ENCODE measurements around the gene ATP6V0C.
A peak's percentile ranks its signal among the peaks of the same experiment; 100 is the strongest.
"Not testable (repeated sequence)": the region's sequence is repeated elsewhere in the genome, so short reads cannot be mapped to it uniquely, and the experiment has no call there.

ATP6V0C gene

GRCh38 chr16:2529961-2530628 is 16.3 kb downstream of the ATP6V0C start:
- no peak for DNase-seq

DNA sequence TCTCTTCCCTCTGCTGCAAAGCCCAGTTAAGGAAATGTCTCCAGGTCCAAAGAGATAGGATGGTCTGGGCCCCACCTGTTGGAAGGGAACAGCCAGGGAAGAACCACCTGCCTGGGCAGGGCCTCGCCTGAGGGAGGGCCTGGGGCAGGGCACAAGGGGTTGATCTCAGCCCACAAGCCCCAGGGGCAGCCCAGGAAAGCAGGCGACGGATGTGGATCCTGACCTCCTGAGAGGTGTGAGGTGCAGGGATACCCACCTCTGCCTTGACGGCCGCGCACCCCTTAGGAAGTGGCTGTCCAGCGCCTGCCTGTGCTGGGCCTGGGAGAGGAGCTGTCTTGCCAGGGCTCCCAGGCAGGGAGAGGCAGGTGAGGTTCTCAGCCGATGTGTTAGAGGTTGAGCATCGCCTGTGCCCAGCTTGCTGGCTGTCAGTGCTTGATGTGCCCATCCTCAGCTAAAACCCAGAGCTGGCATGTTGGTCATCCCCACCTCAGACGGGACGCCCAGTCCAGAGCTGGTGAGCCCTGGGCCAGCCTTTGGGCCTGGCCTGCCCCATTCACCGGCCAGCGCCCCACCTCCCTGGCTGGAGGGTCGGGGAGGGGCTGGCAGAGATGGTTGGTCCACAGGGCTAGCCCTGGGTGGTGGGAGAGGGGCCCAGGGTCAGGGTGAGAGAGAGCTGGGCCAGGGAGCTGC is 17.0 kb downstream of the ATP6V0C start:
- DNase-seq, result no peak

- no peak for DNase-seq
These were observed 17.6 kb downstream of the ATP6V0C start, which contains the start of gene CEMP1 for GRCh38 chr16:2531371-2531695. Gene CEMP1, minus strand, starts transcription at chr16:2531408. Its CDS starts 335 bp downstream, at chr16:2531073.

GRCh38 chr16:2531696-2532493 is 18.1 kb downstream of the ATP6V0C start:
- peak; percentile 96 for DNase-seq

DNA sequence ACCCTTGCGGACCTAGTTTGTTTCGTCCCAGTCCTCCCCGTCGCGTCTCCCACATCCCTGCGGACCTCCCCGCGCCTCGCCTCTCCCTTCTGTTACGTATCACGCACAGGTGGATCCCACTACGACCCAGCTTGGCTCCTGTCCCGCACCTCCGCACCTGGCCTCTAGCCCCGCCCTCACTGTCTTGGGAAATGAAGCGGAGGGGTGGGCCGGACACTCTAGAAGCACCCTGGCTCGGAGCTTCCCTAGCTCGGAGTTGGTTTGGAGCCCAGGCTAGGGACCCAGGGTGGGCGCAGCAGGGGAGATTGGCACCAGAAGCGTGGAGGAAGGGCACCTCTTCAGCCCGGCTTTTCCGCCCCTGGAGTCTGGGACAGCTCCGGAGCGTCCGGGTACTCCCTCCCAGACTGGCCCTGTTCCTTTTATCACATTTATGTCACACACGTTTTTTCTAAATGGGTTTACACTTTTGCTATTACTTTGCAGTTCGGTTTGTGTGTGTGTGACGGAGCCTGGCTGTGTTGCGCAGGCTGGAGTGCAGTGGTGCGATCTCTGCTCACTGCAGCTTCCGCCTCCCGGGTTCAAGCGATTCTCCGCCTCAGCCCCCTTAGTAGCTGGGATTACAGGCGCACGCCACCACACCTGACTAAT is 18.9 kb downstream of the ATP6V0C start:
- no peak for DNase-seq

GRCh38 chr16:2533142-2533755 is 19.5 kb downstream of the ATP6V0C start:
- not testable (repeated sequence) for DNase-seq

GRCh38 chr16:2533912-2534311 is 20.2 kb downstream of the ATP6V0C start:
- DNase-seq, result no peak

DNA sequence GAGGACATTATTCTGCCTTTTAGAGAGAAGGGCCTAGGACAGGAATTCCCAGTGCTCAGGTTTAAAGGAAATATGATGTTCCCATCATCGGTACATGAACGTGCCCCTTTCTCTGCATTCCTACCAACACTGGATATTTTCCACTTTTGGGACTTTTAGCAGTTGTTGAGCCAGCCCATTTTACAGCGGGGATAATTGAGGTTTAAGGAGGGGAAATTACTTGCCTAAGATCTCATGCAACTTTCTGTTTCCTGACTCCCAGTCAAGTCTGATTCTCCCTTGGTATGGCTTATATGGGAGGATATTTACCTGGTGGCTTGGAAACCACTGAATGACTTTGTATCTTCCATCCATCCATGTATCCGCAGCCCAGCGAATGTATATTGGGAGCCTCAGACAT is 20.6 kb downstream of the ATP6V0C start:
- DNase-seq, result not testable (repeated sequence)

DNA sequence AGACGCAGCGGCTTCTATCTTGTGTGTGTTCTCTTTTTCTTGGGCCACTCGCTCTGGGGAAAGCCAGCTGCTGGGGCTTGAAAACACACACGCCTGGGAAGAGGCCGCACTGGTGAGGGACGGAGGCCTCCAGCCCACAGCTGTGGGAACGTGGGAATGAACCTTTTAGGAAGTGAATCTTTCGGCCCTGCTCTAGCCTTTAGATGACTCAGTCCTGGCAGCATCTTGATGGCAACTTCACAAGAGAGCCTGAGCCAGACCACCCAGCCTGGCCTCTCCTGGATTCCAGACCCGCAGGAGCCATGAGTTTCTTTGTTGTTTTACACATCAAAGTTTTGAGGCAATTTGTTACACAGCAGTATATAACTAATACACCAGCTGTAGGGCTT is 21.9 kb downstream of the ATP6V0C start:
- DNase-seq, result peak; percentile 51

GRCh38 chr16:2537451-2538379 is 24.0 kb downstream of the ATP6V0C start, which contains the start of gene PDPK1:
Gene PDPK1, plus strand, starts transcription at chr16:2538021. Its CDS starts 92 bp downstream, at chr16:2538113.
- peak; percentile 95 for DNase-seq

- not testable (repeated sequence) for DNase-seq
These were observed 25.6 kb downstream of the ATP6V0C start for GRCh38 chr16:2539192-2539844.

- DNase-seq, result not testable (repeated sequence)
These were observed 26.2 kb downstream of the ATP6V0C start for GRCh38 chr16:2539845-2540458.

DNA sequence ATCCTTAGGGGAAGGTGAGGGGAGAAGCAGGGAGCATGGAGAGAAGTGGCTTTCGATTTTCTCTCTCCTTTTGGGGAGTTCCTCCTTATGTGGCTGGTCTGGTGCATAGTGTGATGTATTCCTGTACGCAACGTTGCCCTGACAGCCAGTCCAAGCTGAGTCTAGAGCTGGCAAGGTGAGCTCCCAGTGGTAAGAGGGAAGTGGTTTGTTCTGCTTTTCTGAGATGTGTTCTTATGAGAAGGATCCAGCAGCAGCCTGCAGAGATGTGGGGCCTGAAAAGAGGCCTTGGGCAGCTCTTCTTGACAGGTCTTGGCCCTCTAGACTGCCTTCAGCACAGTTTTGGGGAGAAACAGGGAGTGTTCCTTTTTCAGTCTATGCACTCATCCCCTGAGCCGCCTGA is 27.2 kb downstream of the ATP6V0C start:
- DNase-seq, result not testable (repeated sequence)

DNA sequence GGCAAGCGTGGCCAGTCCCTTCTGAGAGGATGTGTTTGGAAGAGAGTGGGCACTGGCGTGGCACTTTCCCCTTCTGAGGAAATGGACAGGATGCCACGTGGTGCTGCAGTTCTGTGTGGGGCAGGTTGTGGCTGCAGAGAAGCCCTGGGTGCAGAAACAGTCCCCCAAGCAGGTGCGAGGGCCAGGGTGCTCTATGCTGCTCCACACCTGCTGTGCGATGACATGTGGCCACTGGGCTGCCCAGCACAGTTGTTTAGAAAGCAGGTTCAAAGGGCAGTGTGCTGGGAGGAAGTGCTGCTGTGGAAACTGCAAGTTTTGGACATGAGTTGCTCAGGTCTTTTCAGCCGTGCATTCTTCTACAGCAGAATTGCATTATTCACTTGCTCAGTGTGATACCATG is 27.7 kb downstream of the ATP6V0C start:
- DNase-seq, result not testable (repeated sequence)

GRCh38 chr16:2543771-2544170 is 30.0 kb downstream of the ATP6V0C start:
- not testable (repeated sequence) for DNase-seq

- not testable (repeated sequence) for DNase-seq
These were observed 36.6 kb downstream of the ATP6V0C start for GRCh38 chr16:2550283-2550878.

DNA sequence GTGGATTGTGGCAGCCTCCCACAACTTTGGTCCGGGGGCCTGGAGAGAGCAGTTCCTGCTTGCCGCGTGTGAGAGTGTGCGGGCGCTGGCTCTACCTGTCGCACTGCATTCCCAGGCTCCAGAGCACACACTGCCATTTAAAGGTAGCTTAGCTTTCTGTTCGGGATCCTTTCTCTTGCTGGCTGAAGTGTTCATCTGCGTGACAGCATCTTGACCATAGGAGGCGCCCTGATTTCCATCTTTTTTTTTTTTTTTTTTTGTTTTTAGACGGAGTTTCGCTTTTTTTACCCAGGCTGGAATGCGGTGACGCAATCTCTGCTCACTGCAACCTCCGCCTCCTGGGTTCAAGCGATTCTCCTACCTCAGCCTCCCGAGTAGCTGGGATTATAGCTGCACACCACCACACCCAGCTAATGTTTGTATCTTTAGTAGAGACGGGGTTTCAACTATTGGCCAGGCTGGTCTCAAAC is 37.7 kb downstream of the ATP6V0C start:
- DNase-seq, result peak; percentile 39

DNA sequence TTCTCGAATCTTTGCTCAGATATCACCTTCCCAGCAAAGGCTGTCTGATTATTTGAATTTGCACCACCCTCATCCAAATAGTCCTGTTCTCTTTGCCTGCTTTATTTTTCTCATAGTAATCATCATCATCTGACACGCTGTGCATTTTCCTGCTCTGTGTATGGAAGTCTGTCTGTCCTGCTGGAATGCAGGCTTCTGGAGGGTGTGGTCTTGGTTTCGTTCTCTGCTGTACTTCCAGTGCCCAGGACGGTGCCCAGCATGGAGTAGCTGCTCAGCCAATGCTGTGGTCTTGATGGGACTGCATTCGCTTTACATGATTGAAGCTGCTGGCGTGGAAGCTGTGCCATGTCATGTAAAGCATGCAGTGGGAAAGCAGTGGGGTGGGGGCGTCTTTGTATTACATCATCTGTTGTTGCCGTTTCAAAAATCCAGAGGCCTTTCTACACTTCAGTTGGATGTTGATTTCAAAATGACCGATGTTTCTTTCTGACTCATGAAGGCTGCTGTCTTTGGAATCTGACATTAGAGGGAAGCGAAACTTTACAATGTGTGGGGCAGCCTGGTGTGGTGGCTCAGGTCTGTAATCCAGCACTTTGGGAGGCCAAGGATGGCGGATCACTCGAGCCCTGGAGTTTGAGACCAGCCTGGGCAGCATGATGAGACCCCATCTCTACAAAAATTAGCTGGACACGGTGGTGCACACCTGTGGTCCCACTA is 41.1 kb downstream of the ATP6V0C start:
- DNase-seq, result not testable (repeated sequence)

DNA sequence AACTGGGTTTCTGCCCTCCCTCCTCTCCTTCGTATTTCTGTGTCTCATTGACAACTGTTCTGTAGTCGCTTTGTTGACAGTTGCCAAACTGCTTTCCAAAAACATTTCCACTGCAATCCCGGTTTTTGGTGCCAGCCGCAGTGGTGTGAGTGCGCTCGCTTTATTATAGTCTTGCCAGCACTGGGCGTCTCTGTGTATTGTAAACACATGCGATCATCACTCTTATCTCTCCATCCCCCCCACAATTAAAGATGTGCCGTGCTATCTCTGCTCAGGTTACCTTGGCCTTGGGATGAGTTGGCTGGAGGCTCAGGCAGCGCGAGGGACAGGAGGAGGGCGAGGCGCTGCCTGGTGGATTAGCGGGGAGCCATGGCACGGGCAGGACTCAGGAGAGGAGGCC is 43.4 kb downstream of the ATP6V0C start:
- not testable (repeated sequence) for DNase-seq
